Measurements from ENCODE around the gene TWNK. TPM values are rescaled to one million over a fixed set of nuclear protein-coding genes. Genes with fewer than 3 reads are reported as not detected.

The TWNK gene
- total RNA-seq, 3 donors from 2014 or later (not counting 1 experiment from before 2014, with no cell fraction given) = 2.2 to 3.6 (median 3.3) TPM

DNA sequence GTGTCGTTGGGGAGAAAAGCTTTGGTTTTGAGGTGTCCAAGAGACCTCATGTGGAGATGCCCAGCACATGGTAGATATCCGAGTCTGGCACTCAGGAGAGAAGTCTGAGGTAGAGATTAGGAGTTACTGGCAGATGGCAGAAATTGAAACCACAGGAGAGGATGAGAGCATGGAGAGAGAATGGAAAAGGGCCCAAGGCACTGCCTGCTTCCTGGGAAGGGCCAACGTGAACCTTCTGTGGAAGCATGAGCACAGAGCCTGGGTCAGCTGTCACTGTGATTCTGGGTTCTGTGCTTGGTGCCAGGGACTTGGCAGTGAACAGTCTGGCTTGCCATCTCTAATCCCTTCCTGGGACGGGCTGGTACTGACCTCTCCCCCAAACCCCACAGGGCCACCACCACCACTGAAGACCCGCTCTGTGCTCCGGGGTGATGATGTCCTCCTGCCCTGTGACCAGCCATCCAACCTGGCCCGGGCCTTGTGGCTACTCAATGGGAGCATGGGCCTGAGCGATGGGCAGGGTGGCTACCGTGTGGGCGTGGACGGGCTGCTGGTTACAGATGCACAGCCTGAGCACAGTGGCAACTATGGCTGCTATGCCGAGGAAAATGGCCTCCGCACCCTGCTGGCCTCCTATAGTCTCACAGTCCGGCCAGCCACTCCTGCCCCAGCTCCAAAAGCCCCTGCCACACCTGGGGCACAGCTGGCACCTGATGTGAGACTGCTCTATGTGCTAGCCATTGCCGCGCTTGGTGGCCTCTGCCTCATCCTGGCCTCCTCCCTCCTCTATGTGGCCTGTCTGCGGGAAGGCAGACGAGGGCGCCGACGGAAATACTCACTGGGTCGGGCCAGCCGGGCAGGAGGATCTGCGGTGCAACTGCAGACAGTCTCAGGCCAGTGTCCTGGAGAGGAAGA, 4.2 kb upstream of the TWNK start:
- ATAC-seq (no peak), DNase-seq (peak in 1 of 2 donors; percentile 11)
- Mint-ChIP-seq H3K27ac (no peak overlapping the region), H3K36me3 (peaks cover 8% of the 10 kb centered on the region), H3K9me3 (peaks cover 0 to 3% of the 10 kb centered on the region in 2 donors), H3K27me3 (ENCODE audit: low read depth in 2 of 2) (no peaks in the 10 kb centered on the region), H3K4me3 (no peak overlapping the region), H3K4me1 (peaks cover 10 to 26% of the 10 kb centered on the region in 2 donors)
- Histone ChIP-seq H3K4me3 (ENCODE audit: low read length) (no peak overlapping the region), H3K9me3 (ENCODE audit: control insufficient read depth, insufficient read depth, low read length) (no peaks in the 10 kb centered on the region), H3K36me3 (ENCODE audit: control insufficient read depth, insufficient read depth, low read length) (peaks cover 15% of the 10 kb centered on the region), H3K4me1 (ENCODE audit: control insufficient read depth, insufficient read depth, low read length) (peaks cover 18% of the 10 kb centered on the region), H3K27me3 (ENCODE audit: control insufficient read depth, insufficient read depth, low read length) (no peaks in the 10 kb centered on the region), H3K27ac (ENCODE audit: low read length) (no peak overlapping the region)
- no peak for TF ChIP-seq CTCF (IDR thresholded peaks at IDR 0.05)
- WGBS (ENCODE audit: insufficient coverage) = 96% methylated on average over 24 of the region's 24 CpGs
- intact Hi-C loops (cut with micrococcal nuclease) = no loop called here

GRCh38 chr10:100983868-100984671, 3.3 kb upstream of the TWNK start:
- Mint-ChIP-seq H3K27me3 (ENCODE audit: low read depth in 2 of 2) (no peaks in the 10 kb centered on the region), H3K27ac (peak overlapping the region in 1 of 2 donors; percentile 29), H3K9me3 (peaks cover 0 to 3% of the 10 kb centered on the region in 2 donors), H3K4me3 (no peak overlapping the region), H3K36me3 (peaks cover 8% of the 10 kb centered on the region), H3K4me1 (peaks cover 10 to 26% of the 10 kb centered on the region in 2 donors)
- H3K27ac ChIP-seq (ENCODE audit: low read length) = no peak overlapping the region
- H3K4me1 ChIP-seq (ENCODE audit: control insufficient read depth, insufficient read depth, low read length) = peaks cover 23% of the 10 kb centered on the region
- no peak for ATAC-seq
- DNase-seq = peak in 1 of 2 donors; percentile 6
- no peaks in the 10 kb centered on the region for H3K27me3 ChIP-seq (ENCODE audit: control insufficient read depth, insufficient read depth, low read length)
- WGBS (ENCODE audit: insufficient coverage) = 96% methylated on average over 13 of the region's 13 CpGs
- no peaks in the 10 kb centered on the region for H3K9me3 ChIP-seq (ENCODE audit: control insufficient read depth, insufficient read depth, low read length)
- no peak for TF ChIP-seq CTCF (IDR thresholded peaks at IDR 0.05)
- intact Hi-C loops (cut with micrococcal nuclease) = no loop called here
- no peak overlapping the region for H3K4me3 ChIP-seq (ENCODE audit: low read length)
- H3K36me3 ChIP-seq (ENCODE audit: control insufficient read depth, insufficient read depth, low read length) = peaks cover 15% of the 10 kb centered on the region

- no peaks in the 10 kb centered on the region for H3K27me3 Mint-ChIP-seq (ENCODE audit: low read depth in 2 of 2)
- intact Hi-C loops (cut with micrococcal nuclease) = no loop called here
- H3K4me3 ChIP-seq (ENCODE audit: low read length) = no peak overlapping the region
- ATAC-seq (no peak), DNase-seq (no peak)
- no peak overlapping the region for H3K27ac ChIP-seq (ENCODE audit: low read length)
- no peaks in the 10 kb centered on the region for H3K27me3 ChIP-seq (ENCODE audit: control insufficient read depth, insufficient read depth, low read length)
- 93% methylated on average over 2 of the region's 2 CpGs for WGBS (ENCODE audit: insufficient coverage)
- peaks cover 16% of the 10 kb centered on the region for H3K36me3 ChIP-seq (ENCODE audit: control insufficient read depth, insufficient read depth, low read length)
- H3K27ac Mint-ChIP-seq = peak overlapping the region in 1 of 2 donors; percentile 29
- H3K9me3 Mint-ChIP-seq = peaks cover 0 to 3% of the 10 kb centered on the region in 2 donors
- TF ChIP-seq CTCF (IDR thresholded peaks at IDR 0.05) = no peak
- H3K4me1 Mint-ChIP-seq = peaks cover 10 to 26% of the 10 kb centered on the region in 2 donors
- H3K4me3 Mint-ChIP-seq = peak overlapping the region; percentile 50
- H3K4me1 ChIP-seq (ENCODE audit: control insufficient read depth, insufficient read depth, low read length) = peaks cover 23% of the 10 kb centered on the region
- peaks cover 8% of the 10 kb centered on the region for H3K36me3 Mint-ChIP-seq
- H3K9me3 ChIP-seq (ENCODE audit: control insufficient read depth, insufficient read depth, low read length) = no peaks in the 10 kb centered on the region
These were observed 2.6 kb upstream of the TWNK start for GRCh38 chr10:100984672-100985177.
